ENCODE results near the gene ALKBH6.
"Not testable (repeated sequence)": the region's sequence is repeated elsewhere in the genome, so short reads cannot be mapped to it uniquely, and the experiment has no call there.

Gene ALKBH6

GRCh38 chr19:35992907-35993765, 20.9 kb downstream of the ALKBH6 start:
- no peak for DNase-seq

GRCh38 chr19:35991731-35992450, 22.1 kb downstream of the ALKBH6 start:
- peak; percentile 74 to 79 for DNase-seq

- DNase-seq = no peak
Measured at GRCh38 chr19:35990771-35991730, 23.0 kb downstream of the ALKBH6 start.

- DNase-seq = no peak
Measured at GRCh38 chr19:35990156-35990555, 23.9 kb downstream of the ALKBH6 start.

GRCh38 chr19:35988824-35989223, 25.2 kb downstream of the ALKBH6 start:
- no peak for DNase-seq

GRCh38 chr19:35987571-35987896, 26.5 kb downstream of the ALKBH6 start:
- no peak for DNase-seq

- peak; percentile 73 to 80 for DNase-seq
Measured at GRCh38 chr19:35986664-35987570, 27.1 kb downstream of the ALKBH6 start.

- no peak for DNase-seq
Measured at GRCh38 chr19:35986111-35986510, 27.9 kb downstream of the ALKBH6 start.

GRCh38 chr19:35983177-35983576, 30.8 kb downstream of the ALKBH6 start:
- DNase-seq = no peak

- not testable (repeated sequence) for DNase-seq
Measured at GRCh38 chr19:35980997-35981396, 33.0 kb downstream of the ALKBH6 start.

GRCh38 chr19:35978832-35979365, 35.1 kb downstream of the ALKBH6 start:
- no peak for DNase-seq

- DNase-seq = no peak
Measured at GRCh38 chr19:35978271-35978670, 35.7 kb downstream of the ALKBH6 start.

- DNase-seq = peak; percentile 95 to 97
Measured at GRCh38 chr19:35977446-35978222, 36.4 kb downstream of the ALKBH6 start.

- no peak for DNase-seq
Measured at GRCh38 chr19:35975608-35976214, 38.3 kb downstream of the ALKBH6 start.

- DNase-seq = peak; percentile 76 to 85
Measured at GRCh38 chr19:35973487-35973886, 40.5 kb downstream of the ALKBH6 start.

GRCh38 chr19:35966771-35967170, 47.2 kb downstream of the ALKBH6 start:
- DNase-seq = no peak

GRCh38 chr19:35963514-35963913, 50.5 kb downstream of the ALKBH6 start:
- DNase-seq = no peak

- DNase-seq = no peak
Measured at GRCh38 chr19:35960432-35960972, 53.5 kb downstream of the ALKBH6 start.

GRCh38 chr19:35959968-35960320, 54.1 kb downstream of the ALKBH6 start:
- DNase-seq = no peak

Measured in NCI-H524 (cell line).